ENCODE data around the gene KCNAB1. TPM values are rescaled to one million over a fixed set of nuclear protein-coding genes. Genes with fewer than 3 reads are reported as not detected.

KCNAB1 gene
- total RNA-seq, 1 donor from 2014 or later, result 3.9 TPM

- Histone ChIP-seq H3K27ac (no peak overlapping the region), H3K27me3 (no peaks in the 10 kb centered on the region), H3K4me1 (no peaks in the 10 kb centered on the region), H3K4me3 (no peak overlapping the region), H3K9me3 (no peaks in the 10 kb centered on the region), H3K36me3 (no peaks in the 10 kb centered on the region)
- DNase-seq (ENCODE audit: extremely low spot score in 2 of 2), result no peak
- TF ChIP-seq CTCF (IDR thresholded peaks at IDR 0.05) (no peak), POLR2A (IDR thresholded peaks at IDR 0.05) (no peak), POLR2AphosphoS5 (IDR thresholded peaks at IDR 0.05; ENCODE audit: insufficient read depth in 1 of 2, low read depth in 1 of 2) (no peak)
- intact Hi-C loops (cut with DNase I), result no loop called here
Observed at GRCh38 chr3:156351783-156352182, 231.4 kb downstream of the KCNAB1 start.

- Histone ChIP-seq H3K9me3 (no peaks in the 10 kb centered on the region), H3K36me3 (no peaks in the 10 kb centered on the region), H3K4me3 (no peak overlapping the region), H3K27ac (no peak overlapping the region), H3K27me3 (no peaks in the 10 kb centered on the region), H3K4me1 (no peaks in the 10 kb centered on the region)
- intact Hi-C loops (cut with DNase I), result no loop called here
- TF ChIP-seq POLR2AphosphoS5 (IDR thresholded peaks at IDR 0.05; ENCODE audit: insufficient read depth in 1 of 2, low read depth in 1 of 2) (no peak), CTCF (IDR thresholded peaks at IDR 0.05) (no peak), POLR2A (IDR thresholded peaks at IDR 0.05) (no peak)
- no peak for DNase-seq (ENCODE audit: extremely low spot score in 2 of 2)
Observed at GRCh38 chr3:156352728-156353127, 232.3 kb downstream of the KCNAB1 start.

- Histone ChIP-seq H3K4me1 (no peaks in the 10 kb centered on the region), H3K4me3 (no peak overlapping the region), H3K27ac (no peak overlapping the region), H3K9me3 (no peaks in the 10 kb centered on the region), H3K27me3 (no peaks in the 10 kb centered on the region), H3K36me3 (no peaks in the 10 kb centered on the region)
- no peak for TF ChIP-seq CTCF (IDR thresholded peaks at IDR 0.05)
- TF ChIP-seq POLR2AphosphoS5 (IDR thresholded peaks at IDR 0.05; ENCODE audit: insufficient read depth in 1 of 2, low read depth in 1 of 2), result no peak
- TF ChIP-seq POLR2A (IDR thresholded peaks at IDR 0.05), result no peak
- intact Hi-C loops (cut with DNase I), result no loop called here
- DNase-seq (ENCODE audit: extremely low spot score in 2 of 2), result no peak
Observed at GRCh38 chr3:156353563-156353962, 233.2 kb downstream of the KCNAB1 start.

GRCh38 chr3:156356537-156357363 is 236.4 kb downstream of the KCNAB1 start:
- no peak for TF ChIP-seq POLR2AphosphoS5 (IDR thresholded peaks at IDR 0.05; ENCODE audit: insufficient read depth in 1 of 2, low read depth in 1 of 2)
- TF ChIP-seq CTCF (IDR thresholded peaks at IDR 0.05), result no peak
- no peak for TF ChIP-seq POLR2A (IDR thresholded peaks at IDR 0.05)
- Histone ChIP-seq H3K4me3 (no peak overlapping the region), H3K27ac (no peak overlapping the region), H3K9me3 (no peaks in the 10 kb centered on the region), H3K4me1 (no peaks in the 10 kb centered on the region), H3K27me3 (no peaks in the 10 kb centered on the region), H3K36me3 (no peaks in the 10 kb centered on the region)
- intact Hi-C loops (cut with DNase I), result no loop called here
- DNase-seq (ENCODE audit: extremely low spot score in 2 of 2), result no peak

- DNase-seq (ENCODE audit: extremely low spot score in 2 of 2), result no peak
- H3K4me3 ChIP-seq, result no peak overlapping the region
- H3K36me3 ChIP-seq, result no peaks in the 10 kb centered on the region
- H3K27me3 ChIP-seq, result no peaks in the 10 kb centered on the region
- TF ChIP-seq POLR2AphosphoS5 (IDR thresholded peaks at IDR 0.05; ENCODE audit: insufficient read depth in 1 of 2, low read depth in 1 of 2), result no peak
- TF ChIP-seq POLR2A (IDR thresholded peaks at IDR 0.05), result no peak
- TF ChIP-seq CTCF (IDR thresholded peaks at IDR 0.05), result no peak
- no peak overlapping the region for H3K27ac ChIP-seq
- no peaks in the 10 kb centered on the region for H3K4me1 ChIP-seq
- H3K9me3 ChIP-seq, result no peaks in the 10 kb centered on the region
- intact Hi-C loops (cut with DNase I), result no loop called here
Observed at GRCh38 chr3:156358232-156358631, 237.9 kb downstream of the KCNAB1 start.
